ENCODE measurements around the gene DROSHA. TPM values are rescaled to one million over a fixed set of nuclear protein-coding genes. Genes with fewer than 3 reads are reported as not detected.
"Not testable (repeated sequence)": the region's sequence is repeated elsewhere in the genome, so short reads cannot be mapped to it uniquely, and the experiment has no call there.

Gene DROSHA
- total RNA-seq, 2 experiments from 2014 or later = 84.3 to 94.4 TPM

DNA sequence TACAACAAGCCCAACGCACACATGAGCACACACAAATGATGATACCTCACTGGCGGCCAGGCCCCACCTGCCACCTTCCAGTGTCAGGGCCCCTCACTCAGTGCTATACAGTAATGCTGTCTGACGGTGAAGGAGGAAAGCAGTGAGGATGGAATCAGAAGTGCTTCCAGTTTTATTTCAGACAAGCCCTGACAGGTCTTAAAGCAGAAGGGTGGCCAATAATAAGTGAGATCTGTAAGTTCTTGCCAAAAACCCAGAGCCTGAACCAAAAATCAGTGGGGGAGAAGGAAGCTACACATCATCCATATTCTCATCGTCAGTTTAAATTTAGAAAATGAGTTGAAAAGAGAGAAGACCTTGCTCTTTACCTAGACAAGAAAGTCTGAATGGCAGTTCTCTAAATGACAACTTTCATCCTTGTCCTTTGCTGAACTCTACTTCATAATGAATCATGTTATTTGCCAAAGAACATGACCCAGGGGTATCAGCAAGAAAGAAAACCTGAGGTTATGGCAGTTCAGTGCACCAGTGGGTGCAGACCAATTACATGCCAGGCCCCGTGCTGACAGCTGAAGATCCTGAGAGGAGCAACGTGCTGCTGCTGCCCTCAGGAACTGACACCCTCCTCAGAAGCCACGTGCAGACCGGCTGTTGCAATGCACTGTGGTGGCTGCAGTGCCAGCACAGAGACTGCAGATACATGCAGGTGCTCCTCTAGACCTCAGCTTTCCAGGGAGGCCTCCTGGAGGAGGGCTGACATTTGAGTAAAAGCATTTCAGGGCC is 118.7 kb downstream of the DROSHA start:
- DNase-seq (peak; percentile 18), ATAC-seq (peak; percentile 60)
- intact Hi-C loops (cut with DNase I, micrococcal nuclease) = no loop called here
- ChIA-PET POLR2A (no interaction called here), CTCF (interaction anchor here (0.6 kb wide), 1 partner anchor 41 kb away, joined by 3 read pairs; no protein-coding TSS in a partner anchor)
- no peak overlapping the region for H3K4me3 Mint-ChIP-seq
- no peaks in the 10 kb centered on the region for H3K9me3 Mint-ChIP-seq (ENCODE audit: low read depth)
- H3K36me3 Mint-ChIP-seq (ENCODE audit: low read depth) = peaks cover 41% of the 10 kb centered on the region
- peak overlapping the region; percentile 65 for H3K27ac Mint-ChIP-seq
- peaks cover 11% of the 10 kb centered on the region for H3K4me1 Mint-ChIP-seq
- H3K27me3 Mint-ChIP-seq = no peaks in the 10 kb centered on the region

DNA sequence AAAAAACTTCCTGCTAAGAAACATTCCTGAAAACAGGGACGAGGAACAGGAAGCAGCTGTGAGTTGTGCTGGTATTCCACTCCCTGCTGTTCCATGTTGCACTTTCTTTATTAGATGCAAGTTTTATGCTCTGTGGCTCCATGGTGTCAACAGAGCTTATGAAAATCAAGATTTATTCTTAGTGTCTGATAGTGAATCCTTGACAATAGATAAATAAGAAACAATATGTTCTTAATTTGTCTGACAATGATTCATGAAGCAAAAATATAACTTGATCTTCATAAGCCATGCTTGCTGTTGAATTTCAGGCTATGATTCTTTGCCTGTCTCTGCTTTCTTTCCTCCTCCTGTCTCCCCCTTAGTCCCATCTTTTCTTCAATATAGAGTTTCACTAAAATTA is 119.6 kb downstream of the DROSHA start:
- intact Hi-C loops (cut with DNase I, micrococcal nuclease) = no loop called here
- Mint-ChIP-seq H3K27me3 (no peaks in the 10 kb centered on the region), H3K36me3 (ENCODE audit: low read depth) (peaks cover 50% of the 10 kb centered on the region), H3K9me3 (ENCODE audit: low read depth) (no peaks in the 10 kb centered on the region), H3K27ac (no peak overlapping the region), H3K4me3 (no peak overlapping the region), H3K4me1 (peaks cover 11% of the 10 kb centered on the region)
- DNase-seq = no peak
- POLR2A ChIA-PET = no interaction called here
- ATAC-seq = no peak
- CTCF ChIA-PET = no interaction called here

DNA sequence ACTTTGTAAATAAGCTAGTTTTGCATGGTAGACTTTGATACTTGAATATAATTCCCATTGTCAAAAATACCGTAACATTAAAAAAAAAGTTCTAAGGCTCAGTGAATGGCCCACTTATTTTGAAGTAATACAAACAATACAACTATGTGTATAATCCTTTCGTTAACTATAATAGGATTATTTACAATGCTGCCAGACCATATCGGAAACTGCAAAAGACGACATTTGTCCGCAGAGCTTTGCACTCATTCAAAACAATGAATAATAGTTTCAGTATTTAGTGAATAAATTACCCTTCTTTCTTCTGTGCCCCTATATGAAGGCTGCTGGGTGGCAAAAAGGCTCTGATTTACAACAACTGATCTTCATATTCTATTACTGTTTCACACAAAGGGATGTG is 121.8 kb downstream of the DROSHA start:
- ATAC-seq = no peak
- DNase-seq = no peak
- peaks cover 11% of the 10 kb centered on the region for H3K4me1 Mint-ChIP-seq
- H3K36me3 Mint-ChIP-seq (ENCODE audit: low read depth) = peaks cover 57% of the 10 kb centered on the region
- H3K27ac Mint-ChIP-seq = no peak overlapping the region
- CTCF ChIA-PET = interaction anchor here (0.6 kb wide), 1 partner anchor 15 kb away, joined by 3 read pairs; no protein-coding TSS in a partner anchor
- intact Hi-C loops (cut with DNase I, micrococcal nuclease) = no loop called here
- H3K4me3 Mint-ChIP-seq = no peak overlapping the region
- H3K27me3 Mint-ChIP-seq = no peaks in the 10 kb centered on the region
- POLR2A ChIA-PET = no interaction called here
- no peaks in the 10 kb centered on the region for H3K9me3 Mint-ChIP-seq (ENCODE audit: low read depth)

DNA sequence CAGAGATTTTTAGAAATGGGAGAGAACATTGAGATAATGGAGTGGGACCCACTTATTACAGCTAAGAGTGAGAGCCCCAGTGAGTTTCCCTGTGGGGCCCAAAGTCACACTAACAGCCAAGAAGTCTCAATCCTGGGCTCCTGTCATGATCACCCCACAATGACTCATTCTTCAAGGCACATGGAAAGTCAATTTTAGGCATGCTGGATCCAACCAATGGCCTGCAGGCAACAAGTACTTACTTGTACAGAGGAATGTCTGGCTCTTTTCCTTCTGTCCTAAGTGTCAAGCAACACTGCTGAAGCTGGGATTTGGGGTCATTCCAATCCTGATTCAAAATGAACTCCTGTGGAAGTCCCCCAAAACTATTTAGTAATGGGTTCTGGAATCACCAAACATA is 123.1 kb downstream of the DROSHA start:
- Mint-ChIP-seq H3K27me3 (no peaks in the 10 kb centered on the region), H3K9me3 (ENCODE audit: low read depth) (no peaks in the 10 kb centered on the region), H3K4me1 (peaks cover 8% of the 10 kb centered on the region), H3K27ac (no peak overlapping the region), H3K36me3 (ENCODE audit: low read depth) (peaks cover 65% of the 10 kb centered on the region), H3K4me3 (no peak overlapping the region)
- ChIA-PET CTCF (interaction anchor here (0.9 kb wide), 1 partner anchor 75 kb away, joined by 3 read pairs; no protein-coding TSS in a partner anchor), POLR2A (no interaction called here)
- no peak for DNase-seq
- no peak for ATAC-seq
- intact Hi-C loops (cut with DNase I, micrococcal nuclease) = no loop called here

DNA sequence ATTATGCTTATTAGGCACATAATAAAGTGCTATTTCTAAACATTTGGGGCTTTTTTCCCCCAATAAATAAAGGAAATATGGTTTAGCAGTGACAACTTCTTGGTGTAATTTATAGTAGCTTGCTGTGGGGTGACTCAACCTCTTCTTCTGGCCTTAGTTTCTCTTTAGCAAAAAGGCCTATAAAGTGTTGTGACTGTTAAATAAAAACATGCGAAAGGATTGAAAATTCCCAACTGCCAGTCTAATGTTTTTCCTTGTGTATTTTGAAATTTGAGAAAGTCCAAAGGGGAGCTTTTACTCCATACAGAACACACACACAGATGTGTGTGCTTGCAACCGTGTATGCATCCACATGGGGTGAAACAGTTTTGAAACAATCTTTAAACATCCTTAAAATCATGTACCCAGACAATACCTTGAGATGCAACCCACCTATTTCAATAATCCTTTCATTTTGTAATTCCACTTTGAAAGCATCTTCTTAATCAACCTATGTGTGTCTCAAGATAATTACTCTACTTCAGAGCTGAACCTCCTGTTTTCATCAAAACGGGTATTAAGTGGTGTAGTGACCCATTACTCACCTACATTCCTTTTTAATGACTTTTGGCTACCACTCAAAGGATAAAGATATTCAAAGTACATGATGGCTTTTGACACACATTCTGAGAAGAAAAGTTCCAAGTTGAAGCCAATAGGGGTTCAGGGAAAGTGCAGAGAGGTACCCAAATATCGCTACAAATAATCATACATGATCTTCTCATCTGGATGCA is 123.8 kb downstream of the DROSHA start:
- POLR2A ChIA-PET = no interaction called here
- CTCF ChIA-PET = no interaction called here
- H3K36me3 Mint-ChIP-seq (ENCODE audit: low read depth) = peaks cover 67% of the 10 kb centered on the region

DNA sequence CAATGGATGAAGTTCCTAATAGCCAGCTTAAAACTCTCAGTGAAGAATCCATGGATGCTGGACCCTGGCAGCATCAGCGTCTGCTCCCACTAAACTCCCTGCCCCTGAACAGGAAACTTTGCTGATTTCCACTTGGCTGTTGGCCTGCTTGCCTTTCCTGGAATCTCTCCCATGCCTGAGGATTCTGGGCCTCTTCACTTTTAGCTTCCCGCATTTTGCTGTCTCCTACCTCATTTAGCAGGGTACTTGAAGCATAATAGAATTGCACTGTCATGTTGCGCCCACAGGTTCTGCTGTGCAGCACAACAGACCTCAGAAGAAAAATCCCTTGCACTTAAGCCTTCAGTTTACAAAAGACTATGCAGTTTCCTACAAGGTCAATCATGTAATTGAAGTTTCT is 127.6 kb downstream of the DROSHA start:
- H3K27ac Mint-ChIP-seq = no peak overlapping the region

More for the DNA sequence above, 123.8 kb downstream of the DROSHA start:
- no peak for ATAC-seq
- no peaks in the 10 kb centered on the region for H3K9me3 Mint-ChIP-seq (ENCODE audit: low read depth)
- H3K27ac Mint-ChIP-seq = no peak overlapping the region
- peaks cover 4% of the 10 kb centered on the region for H3K4me1 Mint-ChIP-seq
- H3K4me3 Mint-ChIP-seq = no peak overlapping the region
- DNase-seq = no peak
- no peaks in the 10 kb centered on the region for H3K27me3 Mint-ChIP-seq
- intact Hi-C loops (cut with DNase I, micrococcal nuclease) = no loop called here

DNA sequence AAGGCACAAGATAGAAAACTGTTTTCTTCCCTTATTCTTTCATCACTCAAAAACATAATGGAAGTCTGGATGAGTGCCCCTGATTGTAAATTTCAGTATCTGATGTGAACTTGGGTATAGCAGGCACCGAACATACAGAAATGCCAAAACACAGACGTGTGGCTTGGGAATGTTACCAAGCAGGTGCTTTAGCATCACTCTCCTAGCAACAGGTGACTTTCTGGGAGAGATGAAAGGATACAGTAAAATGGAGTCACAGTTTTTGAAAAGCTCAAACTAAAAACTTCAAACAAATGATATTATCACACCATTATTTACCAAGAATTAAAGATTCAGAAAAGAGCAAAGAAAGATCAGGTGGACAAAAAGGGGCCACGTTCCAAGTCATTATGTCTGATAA is 130.2 kb downstream of the DROSHA start:
- peaks cover 34% of the 10 kb centered on the region for H3K36me3 Mint-ChIP-seq (ENCODE audit: low read depth)
- POLR2A ChIA-PET = no interaction called here

More for the DNA sequence above, 127.6 kb downstream of the DROSHA start:
- H3K36me3 Mint-ChIP-seq (ENCODE audit: low read depth) = peaks cover 56% of the 10 kb centered on the region
- DNase-seq (no peak), ATAC-seq (no peak)
- H3K4me3 Mint-ChIP-seq = no peak overlapping the region
- ChIA-PET CTCF (no interaction called here), POLR2A (no interaction called here)
- intact Hi-C loops (cut with DNase I, micrococcal nuclease) = no loop called here
- H3K4me1 Mint-ChIP-seq = no peaks in the 10 kb centered on the region
- H3K27me3 Mint-ChIP-seq = no peaks in the 10 kb centered on the region
- no peaks in the 10 kb centered on the region for H3K9me3 Mint-ChIP-seq (ENCODE audit: low read depth)

DNA sequence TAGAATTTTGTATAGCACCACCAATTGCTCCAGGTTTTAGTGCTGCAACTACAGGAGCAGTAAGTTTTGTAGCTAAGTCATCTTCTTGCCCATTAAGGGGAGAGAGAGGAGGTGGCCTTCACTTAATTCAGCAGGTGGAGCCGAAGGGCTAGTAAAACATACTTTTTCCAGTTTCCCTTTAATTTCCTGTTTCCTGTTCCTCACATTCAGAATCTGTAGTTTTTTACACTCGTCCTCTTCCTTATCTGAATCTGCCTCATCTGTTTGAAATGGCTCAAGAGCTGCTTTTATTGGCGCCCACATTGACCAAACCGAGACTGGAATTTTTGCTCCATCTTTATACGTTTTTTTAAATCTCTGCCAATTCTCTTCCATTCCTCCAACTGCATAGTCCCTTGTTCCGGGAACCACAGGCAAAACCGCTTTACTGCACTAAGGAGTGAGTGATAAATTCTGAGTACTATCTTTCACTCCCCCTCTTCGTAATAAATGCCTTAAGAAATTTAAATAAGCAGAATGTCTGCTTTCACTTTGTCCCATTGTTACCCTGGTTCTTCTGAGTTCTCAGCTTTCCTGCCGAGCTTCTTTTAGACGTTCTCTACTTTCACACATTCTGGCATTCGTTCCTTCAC is 133.9 kb downstream of the DROSHA start:
- no peak for DNase-seq
- H3K27me3 Mint-ChIP-seq = no peaks in the 10 kb centered on the region
- no peaks in the 10 kb centered on the region for H3K4me1 Mint-ChIP-seq

More for the DNA sequence above, 130.2 kb downstream of the DROSHA start:
- H3K9me3 Mint-ChIP-seq (ENCODE audit: low read depth) = no peaks in the 10 kb centered on the region
- no peaks in the 10 kb centered on the region for H3K27me3 Mint-ChIP-seq
- ATAC-seq (no peak), DNase-seq (no peak)
- H3K4me1 Mint-ChIP-seq = no peaks in the 10 kb centered on the region
- no peak overlapping the region for H3K4me3 Mint-ChIP-seq
- intact Hi-C loops (cut with DNase I, micrococcal nuclease) = no loop called here
- H3K27ac Mint-ChIP-seq = no peak overlapping the region
- CTCF ChIA-PET = no interaction called here

DNA sequence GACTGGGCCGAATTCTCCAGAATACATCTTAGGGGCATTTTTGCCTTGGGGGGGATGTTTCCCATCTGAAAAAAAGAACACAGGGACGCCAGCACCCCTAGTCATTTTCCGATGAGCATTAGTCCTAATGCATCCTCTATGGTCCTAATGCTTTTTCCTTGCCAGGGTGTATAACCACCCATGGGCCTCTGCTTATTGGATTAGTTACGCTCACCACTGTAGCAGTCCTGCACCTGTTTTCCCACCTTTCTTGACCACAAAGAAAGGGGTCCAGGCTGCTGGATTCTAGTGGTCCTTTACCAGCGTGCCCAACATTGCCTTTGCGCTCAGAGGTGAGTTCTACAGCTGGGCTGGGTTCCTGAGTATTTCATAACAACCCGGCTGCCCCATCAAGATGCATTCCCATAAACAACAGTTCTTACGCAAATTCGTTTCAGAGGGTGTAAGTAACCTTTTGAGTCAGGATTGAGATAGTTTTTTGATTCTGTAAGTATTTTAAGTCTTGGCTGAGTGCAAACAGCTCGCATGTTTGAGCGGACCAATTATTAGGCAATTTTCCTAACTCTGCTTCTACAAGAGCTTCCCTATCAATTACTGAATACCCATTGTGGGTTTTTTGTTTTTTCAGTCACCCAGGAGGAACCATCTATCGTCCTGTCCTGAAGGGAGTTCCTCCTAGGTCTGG is 135.1 kb downstream of the DROSHA start:
- no peaks in the 10 kb centered on the region for H3K27me3 Mint-ChIP-seq
- no peaks in the 10 kb centered on the region for H3K4me1 Mint-ChIP-seq
- DNase-seq (no peak), ATAC-seq (no peak)
- H3K9me3 Mint-ChIP-seq (ENCODE audit: low read depth) = no peaks in the 10 kb centered on the region
- no peak overlapping the region for H3K4me3 Mint-ChIP-seq
- peaks cover 11% of the 10 kb centered on the region for H3K36me3 Mint-ChIP-seq (ENCODE audit: low read depth)
- intact Hi-C loops (cut with DNase I, micrococcal nuclease) = no loop called here
- CTCF ChIA-PET = no interaction called here
- H3K27ac Mint-ChIP-seq = no peak overlapping the region
- POLR2A ChIA-PET = no interaction called here

More for the DNA sequence above, 133.9 kb downstream of the DROSHA start:
- H3K27ac Mint-ChIP-seq = no peak overlapping the region
- intact Hi-C loops (cut with DNase I, micrococcal nuclease) = no loop called here
- ChIA-PET CTCF (interaction anchor here (0.8 to 1.1 kb wide), 2 partner anchors 31 to 210 kb away, joined by 3 read pairs; no protein-coding TSS in a partner anchor), POLR2A (no interaction called here)
- no peak for ATAC-seq
- peaks cover 15% of the 10 kb centered on the region for H3K36me3 Mint-ChIP-seq (ENCODE audit: low read depth)
- no peak overlapping the region for H3K4me3 Mint-ChIP-seq
- H3K9me3 Mint-ChIP-seq (ENCODE audit: low read depth) = no peaks in the 10 kb centered on the region

DNA sequence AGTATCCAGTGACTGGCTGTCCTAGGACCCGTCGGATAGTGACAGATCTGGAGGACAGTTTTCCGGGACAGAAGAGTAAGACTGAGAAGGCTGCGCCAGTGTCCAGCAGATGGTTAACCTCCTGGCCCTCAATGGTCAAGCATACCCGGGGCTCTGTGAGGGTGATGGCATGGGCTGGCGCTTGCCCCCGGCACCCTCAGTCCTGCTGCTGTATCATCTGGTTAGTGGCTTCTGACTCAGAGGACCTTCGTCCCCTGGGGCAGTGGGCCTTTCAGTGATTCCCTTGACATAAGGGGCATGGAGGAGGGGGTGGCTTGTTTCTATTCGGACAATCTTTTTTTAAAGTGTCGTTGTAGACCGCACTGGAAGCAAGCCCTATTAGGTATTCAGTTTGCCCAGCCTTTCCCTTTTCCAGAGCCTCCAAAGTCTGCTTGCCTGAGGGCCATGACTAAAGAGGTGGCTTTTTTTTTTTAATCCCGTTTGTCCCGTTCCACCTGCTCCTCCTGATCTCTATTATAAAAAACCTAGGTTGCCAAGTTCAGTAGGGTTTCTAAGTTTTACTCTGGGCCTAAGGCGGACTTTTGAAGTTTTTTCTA is 136.3 kb downstream of the DROSHA start:
- CTCF ChIA-PET, DNase-seq, H3K27me3 Mint-ChIP-seq: not testable (repeated sequence)

DNA sequence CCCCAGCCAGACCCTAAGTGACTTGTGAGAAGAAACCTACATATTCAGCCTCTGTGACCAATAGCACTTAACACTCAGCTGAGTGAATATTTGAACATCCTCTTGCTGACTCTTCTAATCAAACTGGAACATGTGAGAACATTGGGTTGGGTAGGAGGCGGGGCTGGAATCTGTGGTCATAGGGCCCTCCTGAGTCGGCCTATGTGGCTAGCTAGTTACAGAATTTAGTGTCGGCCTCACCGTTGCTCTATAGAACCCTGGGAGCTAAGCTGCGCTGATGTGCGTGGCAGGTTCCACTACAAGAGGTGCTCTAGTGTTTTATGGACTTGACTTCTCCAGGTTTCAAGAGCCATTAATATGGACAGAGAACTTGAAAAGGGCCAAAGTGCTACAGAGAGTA is 138.8 kb downstream of the DROSHA start:
- intact Hi-C loops (cut with DNase I, micrococcal nuclease) = no loop called here
- Mint-ChIP-seq H3K36me3 (ENCODE audit: low read depth) (no peaks in the 10 kb centered on the region), H3K4me3 (no peak overlapping the region)

More for the DNA sequence above, 136.3 kb downstream of the DROSHA start:
- H3K9me3 Mint-ChIP-seq (ENCODE audit: low read depth); ATAC-seq; intact Hi-C loops (cut with DNase I, micrococcal nuclease); H3K36me3 Mint-ChIP-seq (ENCODE audit: low read depth); POLR2A ChIA-PET; H3K27ac Mint-ChIP-seq; H3K4me1 Mint-ChIP-seq; H3K4me3 Mint-ChIP-seq: not testable (repeated sequence)

More for the DNA sequence above, 138.8 kb downstream of the DROSHA start:
- no peaks in the 10 kb centered on the region for H3K4me1 Mint-ChIP-seq
- H3K27me3 Mint-ChIP-seq = no peaks in the 10 kb centered on the region
- ATAC-seq = no peak
- H3K27ac Mint-ChIP-seq = no peak overlapping the region
- peaks cover 2% of the 10 kb centered on the region for H3K9me3 Mint-ChIP-seq (ENCODE audit: low read depth)
- POLR2A ChIA-PET = no interaction called here
- peak; percentile 6 for DNase-seq
- CTCF ChIA-PET = no interaction called here
